ENCODE data around the gene POU2F2. TPM values are rescaled to one million over a fixed set of nuclear protein-coding genes. Genes with fewer than 3 reads are reported as not detected.

Gene POU2F2
- total RNA-seq, 1 experiment from 2014 or later = 2.4 TPM

DNA sequence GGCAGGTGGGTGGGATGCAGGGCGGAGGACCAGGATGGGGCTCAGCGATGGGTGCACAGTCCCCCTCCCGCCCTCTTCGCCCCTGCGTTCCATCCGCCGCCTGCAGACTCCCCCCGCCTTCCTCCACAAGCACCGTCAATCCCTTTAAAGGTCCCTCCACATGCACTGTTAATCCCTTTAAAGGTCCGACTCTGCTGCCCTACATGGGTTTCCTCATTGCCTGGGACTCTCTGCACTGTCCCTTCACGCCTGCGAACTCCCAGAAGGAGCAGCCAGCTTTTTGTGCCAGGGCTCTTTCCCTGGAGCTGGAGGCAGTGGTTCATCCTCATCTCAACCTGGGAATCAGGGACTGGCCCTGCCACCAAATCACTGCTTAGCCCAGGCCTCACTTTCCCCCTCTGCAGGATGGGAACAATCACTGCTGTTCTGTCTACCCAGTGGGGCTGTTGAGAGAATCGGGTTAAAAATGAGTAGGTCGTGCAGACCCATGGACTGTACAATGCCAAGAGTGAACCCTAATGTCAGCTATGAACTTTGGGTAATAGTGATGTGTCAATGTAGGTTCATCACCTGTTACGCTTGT, 35.9 kb downstream of the POU2F2 start:
- DNase-seq (no peak), ATAC-seq (no peak)
- Histone ChIP-seq H3K4me2 (ENCODE audit: low read length) (no peak overlapping the region), H3K27ac (ENCODE audit: low read length) (no peak overlapping the region), H3K9me3 (ENCODE audit: low read length) (no peaks in the 10 kb centered on the region), H3K4me3 (ENCODE audit: low read length) (no peak overlapping the region), H3K36me3 (ENCODE audit: low read depth, low read length) (no peaks in the 10 kb centered on the region), H3K9ac (ENCODE audit: low read length) (no peak overlapping the region), H3K79me2 (ENCODE audit: low read length) (no peaks in the 10 kb centered on the region), H3K9me2 (replicated peaks; ENCODE audit: low read length) (no peaks in the 10 kb centered on the region), H3F3A (ENCODE audit: low read length, unreplicated experiment) (no peaks in the 10 kb centered on the region), H3K27me3 (ENCODE audit: low read length) (no peaks in the 10 kb centered on the region), H2AFZ (ENCODE audit: low read length) (no peak overlapping the region), H4K20me1 (ENCODE audit: low read length) (no peaks in the 10 kb centered on the region), H3K4me1 (ENCODE audit: insufficient read depth, low read length) (no peaks in the 10 kb centered on the region)
- intact Hi-C loops (cut with micrococcal nuclease) = no loop called here
- BruUV-seq (replicated peaks) = no TSS peak
- ChIA-PET CTCF (no interaction called here), POLR2A (ENCODE audit: unreplicated experiment) (no interaction called here)
- no peak for TF ChIP-seq EZH2phosphoT487 (IDR thresholded peaks at IDR 0.05; ENCODE audit: borderline replicate concordance, low read length)
- no peak for TF ChIP-seq EZH2 (IDR thresholded peaks at IDR 0.05; ENCODE audit: low read length, unreplicated experiment)
- TF ChIP-seq CTCF (conservative IDR thresholded peaks at IDR 0.05; ENCODE audit: low read depth, low read length) = no peak

DNA sequence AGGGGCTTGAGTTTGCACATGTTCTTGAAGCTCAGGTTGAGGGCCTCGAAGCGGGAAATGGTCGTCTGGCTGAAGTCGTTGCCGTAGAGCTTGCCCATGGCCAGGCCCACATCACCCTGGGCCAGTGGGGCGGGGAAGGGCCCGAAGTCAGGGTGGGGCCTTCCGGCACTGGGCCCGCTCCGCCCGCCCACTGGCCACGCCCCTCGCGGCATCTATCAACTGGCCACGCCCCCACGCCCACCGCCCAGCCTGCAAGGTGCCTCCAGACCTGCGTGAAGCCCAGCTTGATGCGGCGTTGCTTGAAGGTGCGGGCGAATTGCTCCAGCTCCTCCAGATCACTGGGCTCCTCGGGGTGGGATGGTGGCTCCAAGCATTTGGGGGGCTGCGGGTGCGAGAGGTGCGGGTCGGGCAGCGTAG, 36.4 kb downstream of the POU2F2 start:
- ATAC-seq = no peak
- POLR2A ChIA-PET (ENCODE audit: unreplicated experiment) = no interaction called here
- H4K20me1 ChIP-seq (ENCODE audit: low read length) = no peaks in the 10 kb centered on the region
- TF ChIP-seq CTCF (conservative IDR thresholded peaks at IDR 0.05; ENCODE audit: low read depth, low read length) = no peak
- TF ChIP-seq EZH2phosphoT487 (IDR thresholded peaks at IDR 0.05; ENCODE audit: borderline replicate concordance, low read length) = no peak
- no peak for TF ChIP-seq EZH2 (IDR thresholded peaks at IDR 0.05; ENCODE audit: low read length, unreplicated experiment)
- no peaks in the 10 kb centered on the region for H3K9me3 ChIP-seq (ENCODE audit: low read length)
- no peak overlapping the region for H3K27ac ChIP-seq (ENCODE audit: low read length)
- H3K9me2 ChIP-seq (replicated peaks; ENCODE audit: low read length) = no peaks in the 10 kb centered on the region
- no peaks in the 10 kb centered on the region for H3K4me1 ChIP-seq (ENCODE audit: insufficient read depth, low read length)
- no peak overlapping the region for H3K4me3 ChIP-seq (ENCODE audit: low read length)
- no peaks in the 10 kb centered on the region for H3F3A ChIP-seq (ENCODE audit: low read length, unreplicated experiment)
- no peaks in the 10 kb centered on the region for H3K79me2 ChIP-seq (ENCODE audit: low read length)
- BruUV-seq (replicated peaks) = no TSS peak
- H3K36me3 ChIP-seq (ENCODE audit: low read depth, low read length) = no peaks in the 10 kb centered on the region
- CTCF ChIA-PET = no interaction called here
- H3K27me3 ChIP-seq (ENCODE audit: low read length) = no peaks in the 10 kb centered on the region
- no peak overlapping the region for H3K9ac ChIP-seq (ENCODE audit: low read length)
- H3K4me2 ChIP-seq (ENCODE audit: low read length) = no peak overlapping the region
- DNase-seq = no peak
- intact Hi-C loops (cut with micrococcal nuclease) = no loop called here
- no peak overlapping the region for H2AFZ ChIP-seq (ENCODE audit: low read length)

DNA sequence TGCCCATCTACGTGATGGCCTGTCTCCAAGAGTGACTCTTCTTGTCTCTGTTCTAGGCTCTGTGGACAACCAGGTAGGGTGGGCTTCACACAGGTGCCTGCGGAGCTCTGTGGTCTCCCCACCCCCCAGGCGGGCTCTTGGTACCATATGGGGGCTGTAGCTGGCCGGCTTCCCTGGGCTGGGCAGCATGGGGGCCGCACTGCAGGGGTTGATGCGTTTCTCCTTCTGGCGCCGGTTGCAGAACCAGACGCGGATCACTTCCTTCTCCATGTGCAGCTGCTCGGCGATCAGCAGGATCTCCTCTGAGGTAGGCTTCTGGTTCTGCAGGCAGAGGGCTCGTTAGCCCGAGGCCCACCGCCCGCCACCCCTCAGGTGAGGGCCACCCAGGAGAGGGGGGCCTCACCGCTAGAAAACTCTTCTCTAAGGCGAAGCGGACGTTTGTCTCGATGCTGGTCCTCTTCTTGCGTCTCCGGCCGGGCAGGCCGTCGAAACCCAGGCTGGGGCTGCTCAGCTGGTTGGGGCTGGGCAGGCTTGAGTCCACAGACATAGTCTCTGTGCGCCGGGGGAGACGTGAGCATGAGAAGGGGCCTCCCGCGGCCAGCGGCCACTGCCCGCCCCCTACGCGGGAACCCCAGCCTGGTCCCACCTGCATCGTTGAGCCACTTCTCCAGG, 37.0 kb downstream of the POU2F2 start:
- no TSS peak for BruUV-seq (replicated peaks)

More for the DNA sequence above, 37.0 kb downstream of the POU2F2 start:
- no peaks in the 10 kb centered on the region for H3K36me3 ChIP-seq (ENCODE audit: low read depth, low read length)
- ChIA-PET CTCF (no interaction called here), POLR2A (ENCODE audit: unreplicated experiment) (no interaction called here)
- ATAC-seq (no peak), DNase-seq (no peak)
- no peaks in the 10 kb centered on the region for H3K4me1 ChIP-seq (ENCODE audit: insufficient read depth, low read length)
- no peak overlapping the region for H3K4me2 ChIP-seq (ENCODE audit: low read length)
- no peaks in the 10 kb centered on the region for H3K9me3 ChIP-seq (ENCODE audit: low read length)
- no peak overlapping the region for H3K4me3 ChIP-seq (ENCODE audit: low read length)
- no peaks in the 10 kb centered on the region for H3F3A ChIP-seq (ENCODE audit: low read length, unreplicated experiment)
- H3K9me2 ChIP-seq (replicated peaks; ENCODE audit: low read length) = no peaks in the 10 kb centered on the region
- no peaks in the 10 kb centered on the region for H3K27me3 ChIP-seq (ENCODE audit: low read length)
- H3K27ac ChIP-seq (ENCODE audit: low read length) = no peak overlapping the region
- no peak overlapping the region for H2AFZ ChIP-seq (ENCODE audit: low read length)
- intact Hi-C loops (cut with micrococcal nuclease) = no loop called here
- H4K20me1 ChIP-seq (ENCODE audit: low read length) = no peaks in the 10 kb centered on the region
- H3K79me2 ChIP-seq (ENCODE audit: low read length) = no peaks in the 10 kb centered on the region
- no peak overlapping the region for H3K9ac ChIP-seq (ENCODE audit: low read length)
- TF ChIP-seq EZH2phosphoT487 (IDR thresholded peaks at IDR 0.05; ENCODE audit: borderline replicate concordance, low read length) (no peak), EZH2 (IDR thresholded peaks at IDR 0.05; ENCODE audit: low read length, unreplicated experiment) (no peak), CTCF (conservative IDR thresholded peaks at IDR 0.05; ENCODE audit: low read depth, low read length) (no peak)
